GM12801 (cell line): ENCODE results near the gene CDH23.

ENCODE experiments used
- TF ChIP-seq, protein P1 (sequence below): IDR thresholded peaks from one replicate; pipeline ENCODE4 v1.5.1; 2011; ENCODE audit warnings: control low read depth; ENCODE audit not compliant: insufficient read length; ENCODE audit errors: extremely low read depth

CDH23 gene

GRCh38 chr10:71472912-71473311, 76.2 kb downstream of the CDH23 start:
- TF ChIP-seq, protein P1, sequence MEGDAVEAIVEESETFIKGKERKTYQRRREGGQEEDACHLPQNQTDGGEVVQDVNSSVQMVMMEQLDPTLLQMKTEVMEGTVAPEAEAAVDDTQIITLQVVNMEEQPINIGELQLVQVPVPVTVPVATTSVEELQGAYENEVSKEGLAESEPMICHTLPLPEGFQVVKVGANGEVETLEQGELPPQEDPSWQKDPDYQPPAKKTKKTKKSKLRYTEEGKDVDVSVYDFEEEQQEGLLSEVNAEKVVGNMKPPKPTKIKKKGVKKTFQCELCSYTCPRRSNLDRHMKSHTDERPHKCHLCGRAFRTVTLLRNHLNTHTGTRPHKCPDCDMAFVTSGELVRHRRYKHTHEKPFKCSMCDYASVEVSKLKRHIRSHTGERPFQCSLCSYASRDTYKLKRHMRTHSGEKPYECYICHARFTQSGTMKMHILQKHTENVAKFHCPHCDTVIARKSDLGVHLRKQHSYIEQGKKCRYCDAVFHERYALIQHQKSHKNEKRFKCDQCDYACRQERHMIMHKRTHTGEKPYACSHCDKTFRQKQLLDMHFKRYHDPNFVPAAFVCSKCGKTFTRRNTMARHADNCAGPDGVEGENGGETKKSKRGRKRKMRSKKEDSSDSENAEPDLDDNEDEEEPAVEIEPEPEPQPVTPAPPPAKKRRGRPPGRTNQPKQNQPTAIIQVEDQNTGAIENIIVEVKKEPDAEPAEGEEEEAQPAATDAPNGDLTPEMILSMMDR = no peak

DNA sequence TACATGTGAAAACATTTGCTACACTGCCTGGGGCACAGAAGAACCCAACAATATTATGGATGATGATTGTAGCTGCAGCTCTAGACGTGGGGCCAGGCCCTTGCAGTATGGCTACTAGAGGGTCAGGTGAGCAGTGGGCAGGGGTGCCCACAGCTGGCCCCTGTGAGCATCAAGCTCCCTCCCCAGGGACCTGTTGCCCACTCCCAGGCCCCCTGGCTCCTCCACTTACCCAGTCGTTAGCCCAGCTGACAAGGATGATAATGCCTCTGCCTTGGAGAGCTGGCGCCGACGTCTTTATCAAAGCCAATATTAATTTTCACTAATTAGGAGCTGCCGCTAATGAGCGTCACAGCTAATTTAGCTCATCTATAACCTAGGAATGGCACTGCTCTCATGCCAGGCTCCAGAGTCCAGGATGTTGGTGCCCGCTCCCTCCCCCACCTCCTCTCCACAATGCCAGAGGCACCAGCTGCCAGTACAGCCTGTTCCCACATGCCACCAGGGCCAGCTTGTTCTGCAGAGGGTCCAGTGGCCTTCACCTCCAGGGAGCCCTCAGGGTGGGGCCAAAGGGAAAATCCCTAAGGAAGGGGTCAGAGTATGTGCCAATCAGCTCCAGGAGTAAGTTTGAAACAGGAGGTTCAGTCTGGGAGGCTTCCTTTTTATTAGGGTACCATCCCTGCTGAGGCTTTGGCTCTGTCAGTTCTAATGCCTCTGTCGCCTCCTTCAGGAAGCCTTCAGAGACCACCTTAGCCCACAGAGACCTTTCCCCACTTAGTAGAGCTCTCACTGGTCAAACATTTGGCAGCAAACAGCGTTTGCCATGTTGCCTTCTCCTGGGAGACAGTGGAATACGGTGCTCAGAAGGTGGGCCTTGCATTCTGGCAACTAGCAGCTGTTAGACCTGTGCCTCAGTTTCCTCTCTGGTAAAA, 77.2 kb downstream of the CDH23 start:
- TF ChIP-seq, protein P1 = no peak

GRCh38 chr10:71474702-71475242, 78.1 kb downstream of the CDH23 start:
- TF ChIP-seq, protein P1 = no peak

- TF ChIP-seq, protein P1 = no peak
Measured at GRCh38 chr10:71475243-71475871, 78.6 kb downstream of the CDH23 start.

GRCh38 chr10:71476228-71477011, 79.7 kb downstream of the CDH23 start:
- TF ChIP-seq, protein P1 = no peak

- TF ChIP-seq, protein P1 = no peak
Measured at GRCh38 chr10:71478173-71478572, 81.5 kb downstream of the CDH23 start.
